ENCODE measurements around the gene ZNF575.

DNA sequence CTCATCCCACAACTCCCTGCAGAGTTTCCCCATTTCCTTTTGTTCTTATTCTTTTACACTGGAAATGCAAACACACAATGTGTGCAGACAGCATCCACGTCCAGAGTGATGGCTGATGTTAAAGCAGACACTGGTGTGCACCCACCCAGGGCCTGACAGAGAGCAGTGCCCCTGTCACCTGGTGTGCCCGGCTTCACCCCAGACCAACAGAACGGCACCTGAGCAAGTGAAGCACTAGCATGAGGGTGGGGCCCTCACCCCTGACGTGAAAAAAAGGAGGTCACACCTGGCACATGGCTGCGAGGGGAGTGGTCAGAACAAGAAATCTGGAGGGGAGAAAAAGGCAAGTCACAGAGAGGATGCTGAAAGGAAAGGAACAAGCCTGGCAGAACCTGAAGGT is 12.3 kb downstream of the ZNF575 start:
- TF ChIP-seq, protein P1, sequence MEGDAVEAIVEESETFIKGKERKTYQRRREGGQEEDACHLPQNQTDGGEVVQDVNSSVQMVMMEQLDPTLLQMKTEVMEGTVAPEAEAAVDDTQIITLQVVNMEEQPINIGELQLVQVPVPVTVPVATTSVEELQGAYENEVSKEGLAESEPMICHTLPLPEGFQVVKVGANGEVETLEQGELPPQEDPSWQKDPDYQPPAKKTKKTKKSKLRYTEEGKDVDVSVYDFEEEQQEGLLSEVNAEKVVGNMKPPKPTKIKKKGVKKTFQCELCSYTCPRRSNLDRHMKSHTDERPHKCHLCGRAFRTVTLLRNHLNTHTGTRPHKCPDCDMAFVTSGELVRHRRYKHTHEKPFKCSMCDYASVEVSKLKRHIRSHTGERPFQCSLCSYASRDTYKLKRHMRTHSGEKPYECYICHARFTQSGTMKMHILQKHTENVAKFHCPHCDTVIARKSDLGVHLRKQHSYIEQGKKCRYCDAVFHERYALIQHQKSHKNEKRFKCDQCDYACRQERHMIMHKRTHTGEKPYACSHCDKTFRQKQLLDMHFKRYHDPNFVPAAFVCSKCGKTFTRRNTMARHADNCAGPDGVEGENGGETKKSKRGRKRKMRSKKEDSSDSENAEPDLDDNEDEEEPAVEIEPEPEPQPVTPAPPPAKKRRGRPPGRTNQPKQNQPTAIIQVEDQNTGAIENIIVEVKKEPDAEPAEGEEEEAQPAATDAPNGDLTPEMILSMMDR (IDR thresholded peaks at IDR 0.05), result no peak
- TF ChIP-seq POLR2A (IDR thresholded peaks at IDR 0.05), result no peak

All from uterus (tissue), 2 donors.